ENCODE data around the gene NTM.

The NTM gene

DNA sequence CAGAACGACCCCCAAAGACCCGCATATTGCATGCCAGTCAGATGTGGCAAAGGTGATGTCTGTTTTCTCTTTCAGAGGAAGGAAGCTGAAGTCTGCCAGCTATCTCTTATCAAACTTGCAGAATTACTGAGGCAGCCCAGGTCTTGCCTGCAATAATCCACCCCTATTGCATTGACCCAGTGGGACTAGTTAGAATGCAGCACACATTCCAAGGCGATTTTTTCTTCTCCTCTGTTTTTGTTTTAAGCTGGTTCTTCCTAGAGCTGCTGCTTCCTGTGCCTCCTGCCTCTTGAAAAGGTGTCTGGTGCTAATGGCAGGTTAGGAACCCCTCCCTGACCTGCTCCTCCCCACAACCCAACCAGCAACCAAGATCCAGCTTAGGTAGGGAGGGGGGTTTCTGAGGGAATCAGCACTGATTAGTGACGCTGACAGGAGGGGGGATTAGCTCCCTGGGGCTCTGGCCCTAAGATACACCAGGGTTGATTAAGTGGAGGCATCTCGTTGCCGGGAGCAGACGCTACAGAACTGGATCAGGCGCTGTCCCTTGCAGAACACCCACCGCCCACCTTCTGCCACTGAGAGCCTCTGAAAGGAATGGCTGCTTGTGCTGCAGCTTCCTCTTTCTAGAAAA, 2.8 kb downstream of the NTM start:
- TF ChIP-seq, protein P1, sequence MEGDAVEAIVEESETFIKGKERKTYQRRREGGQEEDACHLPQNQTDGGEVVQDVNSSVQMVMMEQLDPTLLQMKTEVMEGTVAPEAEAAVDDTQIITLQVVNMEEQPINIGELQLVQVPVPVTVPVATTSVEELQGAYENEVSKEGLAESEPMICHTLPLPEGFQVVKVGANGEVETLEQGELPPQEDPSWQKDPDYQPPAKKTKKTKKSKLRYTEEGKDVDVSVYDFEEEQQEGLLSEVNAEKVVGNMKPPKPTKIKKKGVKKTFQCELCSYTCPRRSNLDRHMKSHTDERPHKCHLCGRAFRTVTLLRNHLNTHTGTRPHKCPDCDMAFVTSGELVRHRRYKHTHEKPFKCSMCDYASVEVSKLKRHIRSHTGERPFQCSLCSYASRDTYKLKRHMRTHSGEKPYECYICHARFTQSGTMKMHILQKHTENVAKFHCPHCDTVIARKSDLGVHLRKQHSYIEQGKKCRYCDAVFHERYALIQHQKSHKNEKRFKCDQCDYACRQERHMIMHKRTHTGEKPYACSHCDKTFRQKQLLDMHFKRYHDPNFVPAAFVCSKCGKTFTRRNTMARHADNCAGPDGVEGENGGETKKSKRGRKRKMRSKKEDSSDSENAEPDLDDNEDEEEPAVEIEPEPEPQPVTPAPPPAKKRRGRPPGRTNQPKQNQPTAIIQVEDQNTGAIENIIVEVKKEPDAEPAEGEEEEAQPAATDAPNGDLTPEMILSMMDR (conservative IDR thresholded peaks at IDR 0.05; ENCODE audit: low read depth, low read length) = no peak
- no peak overlapping the region for H3K4me3 ChIP-seq (ENCODE audit: low read length)
- no peak for DNase-seq (ENCODE audit: low read depth)

DNA sequence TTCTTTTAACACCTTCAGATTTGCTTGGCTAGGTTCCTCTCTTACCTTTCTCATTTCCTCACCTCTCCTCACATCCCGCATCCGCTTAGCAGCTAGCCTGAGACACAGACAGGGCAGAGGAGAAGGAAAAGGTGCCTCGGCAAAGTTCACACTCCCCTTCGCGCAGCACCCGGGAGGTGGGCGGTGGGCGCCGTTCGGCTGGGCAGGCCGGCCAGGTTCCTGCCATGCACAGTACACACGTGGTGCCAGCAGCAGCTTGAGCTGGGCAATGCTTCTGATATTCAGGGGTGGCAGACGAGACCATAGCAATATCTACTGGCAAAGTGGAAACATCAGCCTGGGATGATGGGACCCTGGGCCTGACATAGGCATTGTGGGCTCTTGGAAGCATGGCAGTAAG, 3.3 kb downstream of the NTM start:
- TF ChIP-seq, protein P1 (conservative IDR thresholded peaks at IDR 0.05; ENCODE audit: low read depth, low read length) = no peak

DNA sequence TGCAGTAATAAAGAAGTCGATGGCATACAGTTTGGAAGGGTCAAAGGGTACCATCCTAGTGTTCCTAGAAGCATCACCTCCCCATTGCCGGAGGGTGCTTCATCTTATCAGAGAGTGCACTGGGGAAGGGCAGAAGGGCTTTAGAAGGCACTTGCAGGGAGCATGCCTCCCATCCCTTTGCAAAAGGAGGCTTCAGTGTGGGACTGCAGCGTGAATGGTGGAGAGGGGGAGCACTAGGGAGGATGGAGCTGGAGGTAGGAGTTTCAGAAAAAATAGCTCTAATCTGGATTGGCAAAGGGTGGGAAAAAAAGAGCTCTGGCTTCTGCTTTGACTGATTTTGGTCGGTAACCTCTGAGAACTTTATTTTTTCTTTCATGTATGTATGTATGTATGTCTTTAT, 5.0 kb downstream of the NTM start:
- TF ChIP-seq, protein P1 (conservative IDR thresholded peaks at IDR 0.05; ENCODE audit: low read depth, low read length) = no peak

More for the DNA sequence above, 3.3 kb downstream of the NTM start:
- DNase-seq (ENCODE audit: low read depth) = no peak
- no peak overlapping the region for H3K4me3 ChIP-seq (ENCODE audit: low read length)

DNA sequence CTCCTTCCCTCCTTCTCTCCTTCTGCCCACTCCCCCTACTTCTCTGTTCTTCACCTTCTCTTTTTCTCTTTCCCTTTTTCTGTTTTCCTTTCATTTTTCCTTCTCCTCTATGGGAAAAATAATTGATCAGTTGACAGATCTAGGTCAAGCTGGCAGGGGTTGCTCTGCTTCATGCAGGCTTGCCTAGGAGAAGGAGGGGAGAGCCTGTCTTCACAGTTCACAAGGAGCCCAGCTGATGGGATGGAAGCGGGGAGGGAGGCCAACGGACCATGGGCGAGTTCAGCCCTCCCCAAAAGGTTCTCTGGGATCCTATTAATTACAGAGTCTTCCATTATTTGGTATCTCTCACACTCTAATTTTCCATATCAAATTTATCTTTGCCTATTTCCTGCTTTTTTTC, 5.5 kb downstream of the NTM start:
- TF ChIP-seq, protein P1 (conservative IDR thresholded peaks at IDR 0.05; ENCODE audit: low read depth, low read length) = no peak
- no peak for DNase-seq (ENCODE audit: low read depth)
- no peak overlapping the region for H3K4me3 ChIP-seq (ENCODE audit: low read length)

More for the DNA sequence above, 5.0 kb downstream of the NTM start:
- H3K4me3 ChIP-seq (ENCODE audit: low read length) = no peak overlapping the region
- no peak for DNase-seq (ENCODE audit: low read depth)

DNA sequence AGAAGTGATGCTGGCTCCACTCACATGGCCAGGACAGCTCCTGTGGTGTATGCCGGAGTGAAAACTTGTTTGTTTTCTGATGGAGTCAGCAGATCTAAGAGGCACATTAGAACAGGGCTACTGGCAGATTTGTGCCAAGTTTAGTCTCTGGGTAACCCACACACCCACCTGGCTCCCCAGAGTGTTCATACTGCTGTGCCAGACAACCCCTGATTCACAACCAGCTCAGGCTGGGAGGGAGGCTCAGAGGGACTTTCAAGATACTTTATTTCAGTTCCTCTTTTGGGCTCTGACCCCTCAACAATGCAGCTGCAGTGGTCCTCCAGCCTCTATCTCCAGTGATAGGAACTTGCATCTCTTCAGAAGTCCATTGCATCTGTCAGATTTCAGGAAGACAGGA, 8.5 kb downstream of the NTM start:
- H3K4me3 ChIP-seq (ENCODE audit: low read length) = no peak overlapping the region
- TF ChIP-seq, protein P1 (conservative IDR thresholded peaks at IDR 0.05; ENCODE audit: low read depth, low read length) = no peak

DNA sequence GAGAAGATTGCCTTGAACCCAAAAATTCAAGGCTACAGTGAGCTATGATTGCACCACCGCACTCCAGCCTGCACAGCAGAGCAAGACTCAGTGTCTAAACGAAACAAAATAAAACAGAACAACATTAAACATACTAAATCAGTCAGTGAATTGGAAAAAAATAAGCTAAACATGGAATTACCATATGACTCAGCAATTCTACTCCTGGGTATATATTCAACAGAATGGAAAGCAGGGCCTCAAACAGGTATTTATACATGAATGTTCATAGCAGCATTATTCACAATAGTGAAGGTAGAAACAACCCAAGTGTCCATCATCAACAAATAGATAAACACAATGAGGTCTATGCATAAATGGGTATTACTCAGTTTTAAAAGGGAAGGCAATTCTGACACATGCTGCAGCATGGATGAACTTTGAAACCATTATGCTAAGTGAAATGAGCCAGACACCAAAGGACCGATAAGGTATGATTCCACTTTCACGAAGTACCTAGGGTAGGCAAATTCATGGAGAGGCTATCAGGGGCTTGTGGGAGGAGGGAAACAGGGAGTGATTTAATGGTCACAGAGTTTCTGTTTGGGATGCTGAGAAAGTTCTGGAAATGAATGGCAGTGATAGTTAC, 15.5 kb downstream of the NTM start:
- TF ChIP-seq, protein P1 (conservative IDR thresholded peaks at IDR 0.05; ENCODE audit: low read depth, low read length) = no peak
- no peak overlapping the region for H3K4me3 ChIP-seq (ENCODE audit: low read length)
- no peak for DNase-seq (ENCODE audit: low read depth)

More for the DNA sequence above, 8.5 kb downstream of the NTM start:
- no peak for DNase-seq (ENCODE audit: low read depth)

DNA sequence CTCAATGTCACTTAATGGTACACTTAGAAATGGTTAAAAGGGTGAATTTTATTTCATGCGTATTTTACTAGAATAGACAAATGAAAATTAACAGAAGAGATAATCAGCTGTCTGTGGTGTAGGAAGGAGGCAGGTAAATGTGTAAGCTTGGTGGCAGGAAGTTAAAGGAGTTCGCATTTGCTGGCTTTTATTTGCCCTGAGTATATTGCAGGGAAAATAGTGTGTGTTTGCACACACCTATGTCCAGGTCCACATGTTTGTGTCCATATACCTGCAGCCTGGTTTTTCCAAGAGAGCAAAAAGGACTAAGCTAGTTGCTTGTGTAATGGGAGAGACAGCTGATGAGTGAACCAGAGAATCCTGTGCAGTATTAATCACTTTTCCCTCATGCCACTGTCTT, 16.0 kb downstream of the NTM start:
- TF ChIP-seq, protein P1 (conservative IDR thresholded peaks at IDR 0.05; ENCODE audit: low read depth, low read length) = no peak
- H3K4me3 ChIP-seq (ENCODE audit: low read length) = no peak overlapping the region
- DNase-seq (ENCODE audit: low read depth) = no peak
